ENCODE results near the gene YDJC.

DNA sequence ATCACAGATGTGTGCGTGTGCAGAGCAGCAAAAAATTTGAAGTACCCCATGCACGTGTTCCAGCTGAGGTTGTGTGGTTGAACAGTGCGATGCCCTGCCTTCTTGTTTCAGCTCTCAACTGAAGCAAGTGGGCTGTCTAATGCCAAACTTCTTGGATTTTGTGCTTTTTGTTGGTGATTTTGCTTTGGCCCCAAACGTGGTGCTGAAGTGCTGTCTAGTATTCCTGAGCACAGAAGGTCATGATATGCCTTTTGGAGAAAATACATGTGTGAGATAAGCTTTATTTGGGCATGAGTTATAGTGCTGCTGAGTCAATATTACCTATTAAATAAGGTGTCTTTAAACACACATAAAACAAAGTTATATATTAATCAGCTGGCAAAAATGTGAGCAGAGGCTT, 14.1 kb downstream of the YDJC start:
- TF ChIP-seq, protein P1, sequence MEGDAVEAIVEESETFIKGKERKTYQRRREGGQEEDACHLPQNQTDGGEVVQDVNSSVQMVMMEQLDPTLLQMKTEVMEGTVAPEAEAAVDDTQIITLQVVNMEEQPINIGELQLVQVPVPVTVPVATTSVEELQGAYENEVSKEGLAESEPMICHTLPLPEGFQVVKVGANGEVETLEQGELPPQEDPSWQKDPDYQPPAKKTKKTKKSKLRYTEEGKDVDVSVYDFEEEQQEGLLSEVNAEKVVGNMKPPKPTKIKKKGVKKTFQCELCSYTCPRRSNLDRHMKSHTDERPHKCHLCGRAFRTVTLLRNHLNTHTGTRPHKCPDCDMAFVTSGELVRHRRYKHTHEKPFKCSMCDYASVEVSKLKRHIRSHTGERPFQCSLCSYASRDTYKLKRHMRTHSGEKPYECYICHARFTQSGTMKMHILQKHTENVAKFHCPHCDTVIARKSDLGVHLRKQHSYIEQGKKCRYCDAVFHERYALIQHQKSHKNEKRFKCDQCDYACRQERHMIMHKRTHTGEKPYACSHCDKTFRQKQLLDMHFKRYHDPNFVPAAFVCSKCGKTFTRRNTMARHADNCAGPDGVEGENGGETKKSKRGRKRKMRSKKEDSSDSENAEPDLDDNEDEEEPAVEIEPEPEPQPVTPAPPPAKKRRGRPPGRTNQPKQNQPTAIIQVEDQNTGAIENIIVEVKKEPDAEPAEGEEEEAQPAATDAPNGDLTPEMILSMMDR (IDR thresholded peaks at IDR 0.05 in 4 of 5, conservative IDR thresholded peaks at IDR 0.05 in 1 of 5): no peak
- no peak for TF ChIP-seq POLR2A (IDR thresholded peaks at IDR 0.05)

Measured in gastrocnemius medialis (tissue), 4 donors.